PC-3 (cell line): ENCODE data around the gene EBF4. TPM values are rescaled to one million over a fixed set of nuclear protein-coding genes. Genes with fewer than 3 reads are reported as not detected.

Experiments
- ATAC-seq: fragments of 200-7000 bp; cut with Tn5 transposase; 2 replicates; pipeline ENCODE4 v1.9.1; 2020; ENCODE audit warnings: mild to moderate bottlenecking, moderate library complexity
- BruUV-seq: library from RNA; stranded (reverse); fragments of 400-500 nt; replicated peaks from 2 replicates; lab custom pipeline; 2021; lab: Mats Ljungman, UMichigan
- CTCF ChIA-PET: fragments of 300-600 bp; sonication (Branson Sonifier 250); formaldehyde crosslinking; loops from one replicate; lab custom pipeline; 2022; ENCODE audit warnings: antibody characterized with exemption; lab: Charles Lee
- POLR2A ChIA-PET: fragments of 300-600 bp; sonication (Branson Sonifier 250); formaldehyde crosslinking; loops from one replicate; lab custom pipeline; 2022; ENCODE audit warnings: antibody characterized with exemption; ENCODE audit not compliant: unreplicated experiment; lab: Charles Lee
- DNase-seq: peaks from one replicate; pipeline ENCODE4 v3.0.0-alpha.2; 2015
- H2AFZ ChIP-seq: fragments of 300-600 bp; sonication (generic); 2 replicates; pipeline ENCODE4 v1.6.0; 2016; ENCODE audit warnings: antibody characterized with exemption, low read length
- H3F3A ChIP-seq: fragments of 300-600 bp; sonication (generic); one replicate; pipeline ENCODE4 v1.6.0; 2017; ENCODE audit warnings: antibody characterized with exemption, low read length, control low read depth, mild to moderate bottlenecking; ENCODE audit not compliant: unreplicated experiment
- H3K27ac ChIP-seq: fragments of 300-600 bp; sonication (generic); 2 replicates; pipeline ENCODE4 v1.5.1; 2016; ENCODE audit warnings: mild to moderate bottlenecking, low read length
- H3K27me3 ChIP-seq: fragments of 300-600 bp; sonication (generic); 2 replicates; pipeline ENCODE4 v1.6.1; 2016; ENCODE audit warnings: low read length, mixed read lengths
- H3K36me3 ChIP-seq: fragments of 300-600 bp; sonication (generic); 2 replicates; pipeline ENCODE4 v1.6.1; 2016; ENCODE audit warnings: low read depth, mixed run types, low read length, mixed read lengths
- H3K4me1 ChIP-seq: fragments of 300-600 bp; sonication (generic); 2 replicates; pipeline ENCODE4 v1.5.1; 2016; ENCODE audit warnings: low read length; ENCODE audit not compliant: insufficient read depth
- H3K4me2 ChIP-seq: fragments of 300-600 bp; sonication (generic); 2 replicates; pipeline ENCODE4 v1.6.0; 2016; ENCODE audit warnings: low read length
- H3K4me3 ChIP-seq: fragments of 300-600 bp; sonication (generic); 2 replicates; pipeline ENCODE4 v1.5.1; 2016; ENCODE audit warnings: mild to moderate bottlenecking, low read length, mixed read lengths
- H3K79me2 ChIP-seq: fragments of 300-600 bp; sonication (generic); 2 replicates; pipeline ENCODE4 v1.6.1; 2017; ENCODE audit warnings: low read length, mixed read lengths
- H3K9ac ChIP-seq: fragments of 300-600 bp; sonication (generic); 2 replicates; pipeline ENCODE4 v1.6.0; 2016; ENCODE audit warnings: mild to moderate bottlenecking, low read length
- H3K9me2 ChIP-seq: fragments of 300-600 bp; sonication (generic); replicated peaks from 2 replicates; pipeline ENCODE4 v1.6.1; 2016; ENCODE audit warnings: mixed run types, low read length, mixed read lengths
- H3K9me3 ChIP-seq: fragments of 300-600 bp; sonication (generic); 2 replicates; pipeline ENCODE4 v1.6.1; 2016; ENCODE audit warnings: low read length, mixed read lengths
- H4K20me1 ChIP-seq: fragments of 300-600 bp; sonication (generic); 2 replicates; pipeline ENCODE4 v1.6.1; 2016; ENCODE audit warnings: low read length, mixed read lengths
- EZH2 ChIP-seq: fragments of 300-600 bp; sonication (generic); IDR thresholded peaks from one replicate; pipeline ENCODE4 v1.6.1; 2017; ENCODE audit warnings: antibody characterized with exemption, mild to moderate bottlenecking, low read length; ENCODE audit not compliant: unreplicated experiment
- EZH2phosphoT487 ChIP-seq: fragments of 300-600 bp; sonication (generic); IDR thresholded peaks from 2 replicates; pipeline ENCODE4 v1.6.1; 2018; ENCODE audit warnings: mild to moderate bottlenecking, antibody characterized with exemption, low read length, borderline replicate concordance
- intact Hi-C: fragments of 100-400 bp; cut with micrococcal nuclease; formaldehyde crosslinking; loops from 2 replicates; pipeline ENCODE4 v1.9.0; 2023
- total RNA-seq: library from RNA; depleted of rRNA; stranded (reverse); fragments of >200 nt; gene quantifications from 2 replicates; pipeline ENCODE4 v1.2.3, GENCODE V29; 2014
- TF ChIP-seq, protein P1 (sequence below): fragments of 300-600 bp; sonication (generic); conservative IDR thresholded peaks from 2 replicates; pipeline ENCODE4 v1.5.1; 2017; ENCODE audit warnings: antibody characterized with exemption, low read depth, mild to moderate bottlenecking, low read length

Gene EBF4
- total RNA-seq, 1 experiment from 2014 or later = 1.8 TPM

GRCh38 chr20:2746636-2747265, 54.2 kb downstream of the EBF4 start:
- ATAC-seq = no peak

GRCh38 chr20:2747676-2748235, 55.2 kb downstream of the EBF4 start:
- DNase-seq (no peak), ATAC-seq (no peak)
- H3K4me2 ChIP-seq = no peak overlapping the region
- no peaks in the 10 kb centered on the region for H3K9me3 ChIP-seq
- no TSS peak for BruUV-seq
- CTCF ChIA-PET = no interaction called here
- H3K9me2 ChIP-seq = no peaks in the 10 kb centered on the region
- H3K9ac ChIP-seq = no peak overlapping the region
- peaks cover 18% of the 10 kb centered on the region for H3K4me1 ChIP-seq
- H3K27me3 ChIP-seq = no peaks in the 10 kb centered on the region
- POLR2A ChIA-PET = no interaction called here
- intact Hi-C loops = no loop called here
- no peaks in the 10 kb centered on the region for H4K20me1 ChIP-seq
- H2AFZ ChIP-seq = no peak overlapping the region
- H3K79me2 ChIP-seq = no peaks in the 10 kb centered on the region
- H3K27ac ChIP-seq = no peak overlapping the region
- no peaks in the 10 kb centered on the region for H3F3A ChIP-seq
- TF ChIP-seq EZH2phosphoT487 = no peak
- TF ChIP-seq, protein P1, sequence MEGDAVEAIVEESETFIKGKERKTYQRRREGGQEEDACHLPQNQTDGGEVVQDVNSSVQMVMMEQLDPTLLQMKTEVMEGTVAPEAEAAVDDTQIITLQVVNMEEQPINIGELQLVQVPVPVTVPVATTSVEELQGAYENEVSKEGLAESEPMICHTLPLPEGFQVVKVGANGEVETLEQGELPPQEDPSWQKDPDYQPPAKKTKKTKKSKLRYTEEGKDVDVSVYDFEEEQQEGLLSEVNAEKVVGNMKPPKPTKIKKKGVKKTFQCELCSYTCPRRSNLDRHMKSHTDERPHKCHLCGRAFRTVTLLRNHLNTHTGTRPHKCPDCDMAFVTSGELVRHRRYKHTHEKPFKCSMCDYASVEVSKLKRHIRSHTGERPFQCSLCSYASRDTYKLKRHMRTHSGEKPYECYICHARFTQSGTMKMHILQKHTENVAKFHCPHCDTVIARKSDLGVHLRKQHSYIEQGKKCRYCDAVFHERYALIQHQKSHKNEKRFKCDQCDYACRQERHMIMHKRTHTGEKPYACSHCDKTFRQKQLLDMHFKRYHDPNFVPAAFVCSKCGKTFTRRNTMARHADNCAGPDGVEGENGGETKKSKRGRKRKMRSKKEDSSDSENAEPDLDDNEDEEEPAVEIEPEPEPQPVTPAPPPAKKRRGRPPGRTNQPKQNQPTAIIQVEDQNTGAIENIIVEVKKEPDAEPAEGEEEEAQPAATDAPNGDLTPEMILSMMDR = no peak
- no peak for TF ChIP-seq EZH2
- no peak overlapping the region for H3K4me3 ChIP-seq
- H3K36me3 ChIP-seq = no peaks in the 10 kb centered on the region

More at GRCh38 chr20:2746636-2747265, 54.2 kb downstream of the EBF4 start:
- Histone ChIP-seq H4K20me1 (no peaks in the 10 kb centered on the region), H3F3A (no peaks in the 10 kb centered on the region), H3K27ac (no peak overlapping the region), H2AFZ (no peak overlapping the region), H3K4me1 (peaks cover 13% of the 10 kb centered on the region; the same call in 1 of the 2 replicates), H3K9me3 (no peaks in the 10 kb centered on the region), H3K27me3 (no peaks in the 10 kb centered on the region), H3K79me2 (no peaks in the 10 kb centered on the region), H3K4me3 (no peak overlapping the region), H3K9ac (no peak overlapping the region), H3K4me2 (no peak overlapping the region), H3K9me2 (no peaks in the 10 kb centered on the region), H3K36me3 (no peaks in the 10 kb centered on the region)
- intact Hi-C loops = no loop called here
- TF ChIP-seq, protein P1 = no peak
- TF ChIP-seq EZH2phosphoT487 (no peak), EZH2 (no peak)
- POLR2A ChIA-PET = no interaction called here
- CTCF ChIA-PET = no interaction called here
- no TSS peak for BruUV-seq
- no peak for DNase-seq
